Measurements from ENCODE around the gene GALNT10. TPM values are rescaled to one million over a fixed set of nuclear protein-coding genes. Genes with fewer than 3 reads are reported as not detected.

GALNT10 gene
- total RNA-seq, 1 donor from 2014 or later, result 27.6 TPM

DNA sequence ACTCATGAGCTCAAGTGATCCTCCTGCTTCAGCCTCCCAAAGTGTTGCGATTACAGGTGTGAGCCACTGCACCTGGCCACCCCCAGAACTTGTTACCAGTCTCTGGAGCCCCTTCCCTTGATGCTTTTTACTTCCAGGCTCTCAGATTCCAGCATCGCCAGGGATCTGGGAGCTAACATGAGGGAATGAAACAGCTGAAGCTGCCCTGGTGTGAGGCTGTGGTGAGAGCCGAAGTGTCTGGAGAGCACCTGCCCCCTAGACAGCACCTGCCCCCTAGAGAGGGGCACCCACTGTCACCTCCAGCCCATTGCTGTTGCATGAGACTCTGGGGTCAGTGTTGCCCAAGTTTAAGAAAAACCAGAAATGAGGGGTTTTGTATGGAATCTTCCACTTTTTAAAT lies 131.0 kb downstream of the GALNT10 start:
- Histone ChIP-seq H3K27me3 (ENCODE audit: control insufficient read depth, insufficient read depth, low read length) (no peaks in the 10 kb centered on the region), H3K4me3 (ENCODE audit: low read depth, low read length) (no peak overlapping the region), H3K36me3 (ENCODE audit: control insufficient read depth, insufficient read depth, low read length) (no peaks in the 10 kb centered on the region)
- TF ChIP-seq, protein P1, sequence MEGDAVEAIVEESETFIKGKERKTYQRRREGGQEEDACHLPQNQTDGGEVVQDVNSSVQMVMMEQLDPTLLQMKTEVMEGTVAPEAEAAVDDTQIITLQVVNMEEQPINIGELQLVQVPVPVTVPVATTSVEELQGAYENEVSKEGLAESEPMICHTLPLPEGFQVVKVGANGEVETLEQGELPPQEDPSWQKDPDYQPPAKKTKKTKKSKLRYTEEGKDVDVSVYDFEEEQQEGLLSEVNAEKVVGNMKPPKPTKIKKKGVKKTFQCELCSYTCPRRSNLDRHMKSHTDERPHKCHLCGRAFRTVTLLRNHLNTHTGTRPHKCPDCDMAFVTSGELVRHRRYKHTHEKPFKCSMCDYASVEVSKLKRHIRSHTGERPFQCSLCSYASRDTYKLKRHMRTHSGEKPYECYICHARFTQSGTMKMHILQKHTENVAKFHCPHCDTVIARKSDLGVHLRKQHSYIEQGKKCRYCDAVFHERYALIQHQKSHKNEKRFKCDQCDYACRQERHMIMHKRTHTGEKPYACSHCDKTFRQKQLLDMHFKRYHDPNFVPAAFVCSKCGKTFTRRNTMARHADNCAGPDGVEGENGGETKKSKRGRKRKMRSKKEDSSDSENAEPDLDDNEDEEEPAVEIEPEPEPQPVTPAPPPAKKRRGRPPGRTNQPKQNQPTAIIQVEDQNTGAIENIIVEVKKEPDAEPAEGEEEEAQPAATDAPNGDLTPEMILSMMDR (IDR thresholded peaks at IDR 0.05; ENCODE audit: insufficient read depth, low read length, poor library complexity, severe bottlenecking), result no peak
- no peak for DNase-seq (ENCODE audit: low read depth)

DNA sequence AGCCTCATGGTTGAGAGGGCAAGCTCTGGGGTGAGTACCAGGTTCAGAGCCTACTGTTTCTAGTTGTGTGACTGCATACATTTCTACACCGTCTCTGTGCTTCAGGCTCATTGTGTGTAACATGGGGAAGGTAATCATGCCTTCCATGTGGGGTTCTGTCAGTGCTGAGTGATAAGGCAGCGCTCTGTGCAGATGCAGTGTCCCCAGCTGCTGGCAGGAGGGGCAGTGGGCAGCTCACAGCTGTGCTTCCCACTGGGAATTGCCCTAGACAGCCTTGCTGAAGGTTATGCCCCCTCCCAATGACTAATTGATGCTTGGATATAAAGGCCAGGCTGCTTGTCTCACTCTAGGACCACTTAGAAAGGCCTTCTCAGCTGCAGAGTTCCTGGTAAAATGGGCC lies 133.5 kb downstream of the GALNT10 start:
- H3K27me3 ChIP-seq (ENCODE audit: control insufficient read depth, insufficient read depth, low read length), result no peaks in the 10 kb centered on the region

DNA sequence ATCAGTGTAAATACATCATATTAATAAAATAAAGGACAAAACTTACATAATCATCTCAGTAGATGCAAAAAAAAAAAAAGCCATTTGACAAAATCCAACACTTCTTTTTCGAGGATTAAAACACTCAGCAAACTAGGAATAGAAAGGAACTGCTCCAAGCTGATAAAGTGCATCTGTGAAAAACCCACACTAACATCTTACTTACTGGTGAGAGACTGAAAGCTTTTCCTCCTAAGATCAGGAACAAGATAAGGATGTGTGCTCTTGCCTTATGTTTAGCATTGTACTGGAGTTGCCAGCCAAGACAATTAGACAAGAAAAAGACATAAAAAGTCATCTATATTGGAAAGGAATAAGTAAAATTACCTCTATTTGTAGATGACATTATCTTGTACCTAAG lies 135.0 kb downstream of the GALNT10 start:
- no peak overlapping the region for H3K4me3 ChIP-seq (ENCODE audit: low read depth, low read length)
- no peaks in the 10 kb centered on the region for H3K36me3 ChIP-seq (ENCODE audit: control insufficient read depth, insufficient read depth, low read length)
- H3K27me3 ChIP-seq (ENCODE audit: control insufficient read depth, insufficient read depth, low read length), result no peaks in the 10 kb centered on the region
- TF ChIP-seq, protein P1 (IDR thresholded peaks at IDR 0.05; ENCODE audit: insufficient read depth, low read length, poor library complexity, severe bottlenecking), result no peak
- DNase-seq (ENCODE audit: low read depth), result no peak

More for the DNA sequence above, 133.5 kb downstream of the GALNT10 start:
- H3K4me3 ChIP-seq (ENCODE audit: low read depth, low read length), result no peak overlapping the region
- H3K36me3 ChIP-seq (ENCODE audit: control insufficient read depth, insufficient read depth, low read length), result no peaks in the 10 kb centered on the region
- TF ChIP-seq, protein P1 (IDR thresholded peaks at IDR 0.05; ENCODE audit: insufficient read depth, low read length, poor library complexity, severe bottlenecking), result no peak
- no peak for DNase-seq (ENCODE audit: low read depth)

DNA sequence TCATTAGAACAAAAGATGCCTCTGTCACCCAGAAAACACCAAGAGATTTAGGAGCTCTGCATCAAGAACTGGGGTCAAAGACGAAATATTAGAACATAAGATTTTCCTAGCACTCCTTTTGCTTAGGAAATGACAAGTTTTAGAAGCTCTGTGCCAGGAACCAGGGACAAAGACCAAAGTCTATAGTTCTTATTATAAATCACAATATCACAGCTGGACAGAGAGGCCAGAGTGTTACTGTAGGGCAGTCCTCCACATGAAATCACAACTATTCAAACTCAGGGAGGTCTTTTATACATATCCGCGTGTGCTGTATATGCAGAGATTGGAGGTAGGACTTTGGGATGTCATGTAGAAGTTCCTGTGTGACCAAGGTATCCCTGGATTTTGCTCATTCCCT lies 138.5 kb downstream of the GALNT10 start:
- no peak overlapping the region for H3K4me3 ChIP-seq (ENCODE audit: low read depth, low read length)
- TF ChIP-seq, protein P1 (IDR thresholded peaks at IDR 0.05; ENCODE audit: insufficient read depth, low read length, poor library complexity, severe bottlenecking), result no peak
- no peaks in the 10 kb centered on the region for H3K27me3 ChIP-seq (ENCODE audit: control insufficient read depth, insufficient read depth, low read length)
- H3K36me3 ChIP-seq (ENCODE audit: control insufficient read depth, insufficient read depth, low read length), result no peaks in the 10 kb centered on the region
- no peak for DNase-seq (ENCODE audit: low read depth)

DNA sequence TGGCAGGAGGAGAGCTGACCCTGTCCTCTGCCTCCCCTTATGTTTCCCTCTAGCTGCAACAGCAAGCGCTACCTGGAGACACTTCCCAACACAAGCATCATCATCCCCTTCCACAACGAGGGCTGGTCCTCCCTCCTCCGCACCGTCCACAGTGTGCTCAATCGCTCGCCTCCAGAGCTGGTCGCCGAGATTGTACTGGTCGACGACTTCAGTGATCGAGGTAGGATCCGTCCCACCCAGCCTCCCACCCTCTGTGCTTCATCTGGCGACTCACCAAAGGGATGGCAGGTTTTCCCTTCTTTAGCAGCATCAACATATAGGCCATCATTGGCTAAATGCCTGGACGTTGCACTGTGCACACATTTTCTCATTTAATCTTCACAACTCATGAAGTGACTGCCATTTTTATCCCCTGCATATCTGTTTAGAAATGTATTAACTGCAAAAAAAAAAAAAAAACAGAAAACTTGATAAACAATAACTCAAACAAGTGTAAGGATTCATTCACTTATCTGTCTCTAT lies 139.0 kb downstream of the GALNT10 start:
- TF ChIP-seq, protein P1 (IDR thresholded peaks at IDR 0.05; ENCODE audit: insufficient read depth, low read length, poor library complexity, severe bottlenecking), result no peak
- no peak for DNase-seq (ENCODE audit: low read depth)

DNA sequence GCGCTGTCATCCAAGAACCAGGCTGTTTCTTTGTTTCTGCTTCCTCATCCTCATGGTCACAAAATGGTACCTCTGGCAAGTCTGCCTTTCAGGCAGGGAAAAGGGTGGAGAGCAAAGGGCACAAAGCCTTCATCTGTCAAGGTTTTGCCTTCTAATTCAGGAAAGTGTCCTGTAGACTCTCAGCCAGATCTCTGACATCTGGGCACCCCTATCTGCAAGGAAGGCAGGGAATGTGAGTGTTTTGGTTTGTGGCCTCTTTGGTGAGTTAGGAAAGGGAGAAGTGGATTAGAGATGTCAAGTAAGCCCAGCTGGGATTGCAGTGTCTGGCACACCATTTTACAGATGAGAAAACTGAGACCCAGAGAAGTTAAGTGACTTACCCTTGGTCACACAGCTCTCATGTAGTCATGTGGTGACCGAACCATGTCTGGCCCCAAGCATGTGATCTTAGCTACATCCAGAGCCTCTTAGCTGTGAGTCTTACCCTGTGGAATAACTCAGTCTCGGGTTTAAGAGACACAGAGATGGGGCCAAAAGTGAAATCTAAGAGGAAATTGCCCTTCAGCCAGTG lies 139.6 kb downstream of the GALNT10 start:
- TF ChIP-seq, protein P1 (IDR thresholded peaks at IDR 0.05; ENCODE audit: insufficient read depth, low read length, poor library complexity, severe bottlenecking), result no peak
- Histone ChIP-seq H3K27me3 (ENCODE audit: control insufficient read depth, insufficient read depth, low read length) (no peaks in the 10 kb centered on the region), H3K4me3 (ENCODE audit: low read depth, low read length) (no peak overlapping the region), H3K36me3 (ENCODE audit: control insufficient read depth, insufficient read depth, low read length) (no peaks in the 10 kb centered on the region)
- DNase-seq (ENCODE audit: low read depth), result no peak

More for the DNA sequence above, 139.0 kb downstream of the GALNT10 start:
- no peaks in the 10 kb centered on the region for H3K36me3 ChIP-seq (ENCODE audit: control insufficient read depth, insufficient read depth, low read length)
- H3K27me3 ChIP-seq (ENCODE audit: control insufficient read depth, insufficient read depth, low read length), result no peaks in the 10 kb centered on the region
- H3K4me3 ChIP-seq (ENCODE audit: low read depth, low read length), result no peak overlapping the region
